Upper lobe of left lung (tissue), 6 donors: ENCODE data around the gene LRRC23. TPM values are rescaled to one million over a fixed set of nuclear protein-coding genes. Genes with fewer than 3 reads are reported as not detected.

Experiments used
- ATAC-seq, 2 donors: fragments of 200-7000 bp; cut with Tn5 transposase; one replicate each; pipeline ENCODE4 v1.9.1; 2022; ENCODE audit warnings: mild to moderate bottlenecking in 2 of 2, moderate library complexity in 2 of 2; ENCODE audit not compliant: low FRiP score in 2 of 2
- DNase-seq, 2 donors: peaks; one replicate each; pipeline ENCODE4 v3.0.0-alpha.2; 2019 to 2020
- H3K27ac ChIP-seq, 4 donors: fragments of 200-600 bp; sonication (generic); one replicate each; pipeline ENCODE4 v1.5.1; 2016 to 2019
- H3K27me3 ChIP-seq, 4 donors: fragments of 200-600 bp; sonication (generic); one replicate each; pipeline ENCODE4 v1.5.1; 2017 to 2019
- H3K36me3 ChIP-seq, 4 donors: fragments of 200-600 bp; sonication (generic); one replicate each; pipeline ENCODE4 v1.5.1; 2016 to 2019
- H3K4me1 ChIP-seq, 4 donors: fragments of 200-600 bp; sonication (generic); one replicate each; pipeline ENCODE4 v1.5.1; 2018 to 2019
- H3K4me3 ChIP-seq, 4 donors: fragments of 200-600 bp; sonication (generic); one replicate each; pipeline ENCODE4 v1.5.1; 2017 to 2019; ENCODE audit warnings: mild to moderate bottlenecking in 2 of 4, moderate library complexity in 1 of 4
- H3K9me3 ChIP-seq, 4 donors: fragments of 200-600 bp; sonication (generic); one replicate each; pipeline ENCODE4 v1.5.1; 2018 to 2019
- EP300 ChIP-seq, 4 donors: sonication (generic); formaldehyde crosslinking; IDR thresholded peaks; one replicate each; pipeline ENCODE4 v1.5.1; 2017; ENCODE audit warnings: antibody characterized with exemption in 4 of 4, control low read depth in 2 of 4
- POLR2A ChIP-seq, 4 donors: fragments of 450-650 bp; IDR thresholded peaks; one replicate each; pipeline ENCODE4 v1.5.1; 2016 to 2017; ENCODE audit warnings: antibody characterized with exemption in 4 of 4, mild to moderate bottlenecking in 2 of 4
- POLR2AphosphoS5 ChIP-seq, 2 donors: sonication (generic); formaldehyde crosslinking; IDR thresholded peaks; one replicate each; pipeline ENCODE4 v1.5.1; 2017; ENCODE audit warnings: antibody characterized with exemption in 2 of 2
- WGBS, 2 donors: methylation state at CpG; one replicate each; pipeline ENCODE4 v1.1.5; 2017 to 2018; 5-methylcytosine and 5-hydroxymethylcytosine counted together
- total RNA-seq, 6 donors: library from RNA; depleted of rRNA in 4 of 6; stranded (reverse); fragments of >200 nt in 4 of 6; gene quantifications; one replicate each; pipeline versions ENCODE4 v1.1.0 to v1.2.1, GENCODE V29; 2016 to 2021
- TF ChIP-seq, protein P1 (sequence below), 6 experiments: fragments of 450-650 bp in 4 of 6; fragments of 200-600 bp in 2 of 6; sonication (generic) in 2 of 6; IDR thresholded peaks; one replicate each; pipeline ENCODE4 v1.5.1; 2016 to 2019; ENCODE audit warnings: antibody characterized with exemption in 6 of 6
- donor health status: DM: no; HTN: no; CAD: no; lungs with moderate emphysema.
- donor health status: DM: no; HTN: yes; CAD: no; lungs with severe emphysema.

The LRRC23 gene
- total RNA-seq, 6 donors from 2014 or later, result 12.0 to 83.2 (median 29.1) TPM

DNA sequence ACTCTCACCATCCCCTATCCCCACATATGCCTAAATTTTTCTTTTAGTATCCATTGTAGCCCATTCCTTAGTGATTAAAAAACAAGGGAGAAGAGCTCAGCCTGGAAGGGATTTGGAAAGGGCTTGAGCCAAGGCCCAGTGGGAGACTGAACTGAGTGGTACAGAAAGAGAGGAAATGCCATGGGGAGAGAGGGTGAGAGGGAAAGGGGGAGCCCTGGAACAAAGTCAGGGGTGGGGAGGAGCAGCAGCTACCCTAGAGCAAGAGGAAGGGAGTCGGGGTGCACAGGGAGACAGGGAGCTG, 20.6 kb downstream of the LRRC23 start:
- Histone ChIP-seq H3K27me3 (no peaks in the 10 kb centered on the region), H3K4me1 (peaks cover 35 to 53% (median 45%) of the 10 kb centered on the region in 4 donors), H3K4me3 (peak overlapping the region in 2 of 4 donors; percentile 89 to 96), H3K36me3 (peaks cover 0 to 11% (median 4%) of the 10 kb centered on the region in 4 donors), H3K27ac (peak overlapping the region; percentile 92 to 99 (median 96)), H3K9me3 (no peaks in the 10 kb centered on the region)
- 27 to 28% methylated on average over 1 of the region's 1 CpG for WGBS, 2 donors
- DNase-seq (no peak), ATAC-seq (no peak)
- TF ChIP-seq POLR2A (IDR thresholded peaks at IDR 0.05), result no peak
- TF ChIP-seq, protein P1, sequence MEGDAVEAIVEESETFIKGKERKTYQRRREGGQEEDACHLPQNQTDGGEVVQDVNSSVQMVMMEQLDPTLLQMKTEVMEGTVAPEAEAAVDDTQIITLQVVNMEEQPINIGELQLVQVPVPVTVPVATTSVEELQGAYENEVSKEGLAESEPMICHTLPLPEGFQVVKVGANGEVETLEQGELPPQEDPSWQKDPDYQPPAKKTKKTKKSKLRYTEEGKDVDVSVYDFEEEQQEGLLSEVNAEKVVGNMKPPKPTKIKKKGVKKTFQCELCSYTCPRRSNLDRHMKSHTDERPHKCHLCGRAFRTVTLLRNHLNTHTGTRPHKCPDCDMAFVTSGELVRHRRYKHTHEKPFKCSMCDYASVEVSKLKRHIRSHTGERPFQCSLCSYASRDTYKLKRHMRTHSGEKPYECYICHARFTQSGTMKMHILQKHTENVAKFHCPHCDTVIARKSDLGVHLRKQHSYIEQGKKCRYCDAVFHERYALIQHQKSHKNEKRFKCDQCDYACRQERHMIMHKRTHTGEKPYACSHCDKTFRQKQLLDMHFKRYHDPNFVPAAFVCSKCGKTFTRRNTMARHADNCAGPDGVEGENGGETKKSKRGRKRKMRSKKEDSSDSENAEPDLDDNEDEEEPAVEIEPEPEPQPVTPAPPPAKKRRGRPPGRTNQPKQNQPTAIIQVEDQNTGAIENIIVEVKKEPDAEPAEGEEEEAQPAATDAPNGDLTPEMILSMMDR (IDR thresholded peaks at IDR 0.05), result no peak
- TF ChIP-seq EP300 (IDR thresholded peaks at IDR 0.05), result no peak
- no peak for TF ChIP-seq POLR2AphosphoS5 (IDR thresholded peaks at IDR 0.05)

DNA sequence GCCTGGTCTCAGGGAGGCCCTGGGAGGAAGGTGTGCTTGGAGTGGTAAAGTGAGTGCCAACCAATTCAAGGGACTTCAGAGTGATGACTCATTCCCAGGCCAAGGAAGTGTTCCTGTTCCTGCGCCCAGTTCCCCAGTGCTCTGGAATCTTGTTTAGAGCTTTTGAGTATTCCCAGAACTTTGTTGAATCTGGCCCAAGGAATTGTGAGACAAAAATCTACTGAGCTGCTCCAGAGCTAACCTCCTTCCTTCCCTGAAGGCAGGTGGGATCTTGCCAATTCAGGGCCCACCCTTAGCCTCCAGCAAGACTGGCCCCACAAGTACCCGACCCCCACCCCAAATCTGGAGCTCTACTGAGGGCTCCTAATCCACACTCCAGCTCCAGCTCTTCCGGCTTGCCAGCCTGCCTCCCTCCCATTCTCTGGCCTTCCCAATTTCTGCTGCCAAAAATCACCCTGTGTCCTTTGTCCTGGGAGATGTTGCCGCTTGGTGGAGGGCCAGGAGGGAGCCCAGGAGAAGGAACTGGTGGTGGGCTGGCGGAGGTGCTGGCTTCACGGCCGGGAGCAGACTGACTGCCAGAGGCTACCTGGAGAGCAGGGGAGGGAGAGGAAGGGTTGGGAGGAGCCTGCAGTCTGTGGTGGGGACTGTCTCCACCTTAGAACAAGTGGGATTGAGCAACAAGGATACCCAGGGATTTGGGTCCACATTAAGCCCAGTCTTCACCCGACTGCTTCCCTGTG, 21.1 kb downstream of the LRRC23 start:
- H3K9me3 ChIP-seq, result no peaks in the 10 kb centered on the region
- DNase-seq (peak in 1 of 2 donors; percentile 87), ATAC-seq (peak; percentile 62 to 88)
- peak; percentile 60 to 74 for TF ChIP-seq POLR2AphosphoS5 (IDR thresholded peaks at IDR 0.05)
- peak in 1 of 4 donors; percentile 50 for TF ChIP-seq EP300 (IDR thresholded peaks at IDR 0.05)
- TF ChIP-seq, protein P1 (IDR thresholded peaks at IDR 0.05), result peak in 1 of 6 experiments; percentile 13
- TF ChIP-seq POLR2A (IDR thresholded peaks at IDR 0.05), result peak; percentile 14 to 86 (median 36)
- no peaks in the 10 kb centered on the region for H3K27me3 ChIP-seq
- H3K4me3 ChIP-seq, result peak overlapping the region; percentile 9 to 96 (median 88)
- H3K4me1 ChIP-seq, result peaks cover 40 to 59% (median 48%) of the 10 kb centered on the region in 4 donors
- peak overlapping the region; percentile 92 to 99 (median 96) for H3K27ac ChIP-seq
- peaks cover 0 to 11% (median 4%) of the 10 kb centered on the region in 4 donors for H3K36me3 ChIP-seq
- WGBS, 2 donors, result 26 to 40% methylated on average over 8 of the region's 8 CpGs

DNA sequence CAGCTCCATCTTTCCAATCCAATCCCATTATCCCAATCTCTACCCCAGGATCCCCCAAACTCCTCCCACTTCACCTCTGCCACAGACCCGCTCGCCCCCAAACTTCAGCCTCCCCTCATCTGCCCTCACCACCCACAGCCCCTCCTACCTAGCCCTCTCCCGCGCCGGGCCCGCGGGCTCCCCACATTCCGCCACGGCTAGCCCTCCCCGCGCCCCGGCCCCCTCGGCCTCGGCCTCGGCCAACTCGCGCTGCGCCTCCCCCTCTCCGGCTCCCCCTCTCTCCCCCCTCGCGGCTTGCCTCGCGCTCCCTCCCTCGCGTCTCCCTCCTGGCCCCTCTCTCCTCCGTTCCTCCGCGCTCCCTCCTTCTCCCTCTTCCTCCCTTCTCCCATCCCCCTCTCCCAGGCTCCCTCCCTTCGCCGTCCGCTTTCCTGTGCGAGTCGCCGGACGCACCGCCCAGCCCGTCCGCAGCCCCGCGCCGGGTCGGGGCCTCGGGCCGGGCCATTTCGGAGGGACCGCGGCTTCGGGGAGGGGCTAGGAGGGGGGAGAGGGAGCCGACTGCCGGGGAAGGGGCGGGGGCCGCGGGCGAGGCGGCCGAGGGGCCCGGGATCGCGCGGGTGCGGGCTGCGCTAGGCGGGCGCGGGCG, 22.9 kb downstream of the LRRC23 start, which contains the start of gene ATN1:
ATN1 (plus strand) TSS at position 581 of the 643 bp plus-strand sequence. CDS start 6,043 bp downstream, outside the sequence.
- Histone ChIP-seq H3K27ac (peak within 1 kb of the TSS; percentile 92 to 99 (median 96)), H3K9me3 (no peaks in the 10 kb centered on the region), H3K4me1 (peaks cover 49 to 69% (median 54%) of the 10 kb centered on the region in 4 donors), H3K27me3 (no peaks in the 10 kb centered on the region), H3K4me3 (peak within 1 kb of the TSS; percentile 86 to 96 (median 90)), H3K36me3 (peaks cover 0 to 3% (median under 1%) of the 10 kb centered on the region in 4 donors)
- WGBS, 2 donors, result 0 to 1% methylated on average over 27 to 31 of the region's 66 CpGs
- peak in 1 of 4 donors; percentile 58 for TF ChIP-seq POLR2A (IDR thresholded peaks at IDR 0.05)
- no peak for TF ChIP-seq EP300 (IDR thresholded peaks at IDR 0.05)
- TF ChIP-seq, protein P1 (IDR thresholded peaks at IDR 0.05), result no peak
- TF ChIP-seq POLR2AphosphoS5 (IDR thresholded peaks at IDR 0.05), result peak; percentile 70 to 76
- peak; percentile 67 to 93 for DNase-seq
- ATAC-seq, result peak; percentile 12 to 76

DNA sequence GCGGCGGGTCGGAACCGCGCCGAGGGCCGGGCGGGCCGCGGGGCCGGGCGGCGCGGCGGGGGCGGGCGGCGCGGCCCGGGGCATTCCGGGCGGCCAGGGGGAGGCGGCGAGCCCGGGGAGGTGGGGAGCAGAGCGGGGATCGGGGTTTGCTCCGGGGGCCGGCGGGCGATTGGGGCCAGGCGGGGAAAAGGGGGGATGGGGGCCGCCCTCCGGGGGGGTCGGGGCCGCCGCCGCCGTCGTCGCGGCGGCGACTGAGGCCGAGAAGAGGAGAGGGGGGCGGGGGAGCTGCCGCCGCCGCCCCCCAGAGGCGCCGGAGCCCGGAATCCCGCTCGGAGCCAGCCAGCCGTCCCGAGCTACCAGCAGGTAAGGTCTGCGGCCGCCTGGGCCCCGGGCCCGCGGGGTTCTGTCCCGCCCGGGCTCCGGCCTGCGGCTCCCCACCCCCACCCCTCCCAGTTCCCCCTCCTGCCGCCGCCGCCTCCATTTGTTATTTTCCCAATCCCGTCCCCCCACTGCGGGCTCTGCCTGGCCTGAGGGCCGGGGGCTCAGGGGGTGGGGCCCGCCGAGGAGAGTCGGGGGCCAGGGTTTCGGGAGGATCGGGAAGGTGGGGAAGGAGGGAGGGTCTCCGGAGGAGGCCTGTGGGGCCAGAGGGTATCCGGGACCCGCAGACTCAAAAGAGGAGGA, 23.5 kb downstream of the LRRC23 start:
- TF ChIP-seq POLR2A (IDR thresholded peaks at IDR 0.05), result no peak
- TF ChIP-seq EP300 (IDR thresholded peaks at IDR 0.05), result no peak
- no peak for TF ChIP-seq POLR2AphosphoS5 (IDR thresholded peaks at IDR 0.05)
- TF ChIP-seq, protein P1 (IDR thresholded peaks at IDR 0.05), result no peak
- Histone ChIP-seq H3K27ac (peak overlapping the region; percentile 92 to 99 (median 96)), H3K27me3 (no peaks in the 10 kb centered on the region), H3K36me3 (peaks cover 0 to 3% (median 0%) of the 10 kb centered on the region in 4 donors), H3K9me3 (no peaks in the 10 kb centered on the region), H3K4me1 (peaks cover 53 to 74% (median 59%) of the 10 kb centered on the region in 4 donors), H3K4me3 (peak overlapping the region; percentile 86 to 96 (median 90))
- 0 to 1% methylated on average over 9 to 12 of the region's 79 CpGs for WGBS, 2 donors
- ATAC-seq, result no peak
- DNase-seq, result peak in 1 of 2 donors; percentile 87
